Measurements from ENCODE around the gene ACP7.
"Not testable (repeated sequence)": the region's sequence is repeated elsewhere in the genome, so short reads cannot be mapped to it uniquely, and the experiment has no call there.

Gene ACP7

DNA sequence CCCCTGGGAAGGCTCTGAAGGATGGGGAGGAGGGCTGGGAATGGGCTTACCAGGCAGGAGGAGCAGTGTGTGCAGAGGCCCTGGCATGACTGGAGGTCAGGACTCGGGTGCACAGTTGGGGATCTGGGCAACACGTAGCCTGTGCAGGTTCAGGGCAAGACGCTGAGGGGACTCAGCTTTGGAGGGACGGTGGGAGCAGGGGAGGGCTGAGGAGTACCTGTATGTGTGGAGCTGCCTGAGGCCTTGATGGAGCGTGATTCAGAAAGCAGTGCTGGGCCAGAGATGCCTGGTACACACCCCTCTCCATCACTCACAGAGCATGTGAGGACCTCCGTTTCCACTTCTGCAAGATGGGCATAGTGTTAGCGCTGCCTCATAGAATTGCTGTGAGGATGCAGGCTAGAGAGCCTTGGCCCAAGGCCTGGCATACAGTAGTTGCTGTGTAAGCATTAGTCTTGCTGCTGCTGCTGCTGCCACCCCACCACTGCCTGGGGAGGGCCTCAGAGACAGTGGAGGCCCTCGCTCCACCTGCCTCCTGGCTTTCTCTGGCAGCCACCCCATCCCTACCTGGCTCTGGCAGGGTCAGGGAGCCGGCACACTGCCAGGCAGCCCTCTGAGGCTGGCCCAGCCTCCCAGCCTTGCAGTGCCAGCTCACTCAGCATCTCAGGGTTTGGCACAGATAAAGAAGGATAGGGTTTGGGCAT is 43.8 kb downstream of the ACP7 start:
- intact Hi-C loops (cut with DNase I): no loop called here
- DNase-seq: peak in 1 of 10 donors; percentile 89

DNA sequence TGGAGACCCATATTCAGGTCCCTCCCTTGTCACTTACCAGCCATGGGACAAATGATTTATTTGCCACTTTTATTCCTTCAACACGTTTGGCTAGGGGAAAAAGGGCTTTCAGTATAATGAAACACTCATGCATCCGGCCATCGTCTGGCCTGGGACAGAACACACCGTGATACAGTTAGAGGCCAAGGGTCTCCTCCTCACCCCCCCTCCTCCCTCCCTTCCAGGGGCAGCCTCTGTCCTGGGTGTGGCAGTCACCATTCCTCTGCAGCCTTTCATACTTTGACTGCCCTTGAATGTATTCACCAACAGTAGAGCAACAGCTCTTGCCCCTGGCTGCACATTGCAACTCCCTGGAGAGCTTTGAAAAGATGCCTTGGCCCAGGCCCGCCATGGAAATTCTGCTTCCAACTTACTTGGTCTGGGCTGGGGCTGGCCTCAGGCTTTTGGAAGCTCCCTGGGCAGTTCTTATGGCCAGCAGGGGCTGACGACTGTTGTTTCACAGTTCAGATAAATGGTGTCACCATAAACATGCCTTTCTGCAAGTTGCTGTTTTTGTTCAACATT is 44.4 kb downstream of the ACP7 start:
- intact Hi-C loops (cut with DNase I): no loop called here
- DNase-seq: no peak

DNA sequence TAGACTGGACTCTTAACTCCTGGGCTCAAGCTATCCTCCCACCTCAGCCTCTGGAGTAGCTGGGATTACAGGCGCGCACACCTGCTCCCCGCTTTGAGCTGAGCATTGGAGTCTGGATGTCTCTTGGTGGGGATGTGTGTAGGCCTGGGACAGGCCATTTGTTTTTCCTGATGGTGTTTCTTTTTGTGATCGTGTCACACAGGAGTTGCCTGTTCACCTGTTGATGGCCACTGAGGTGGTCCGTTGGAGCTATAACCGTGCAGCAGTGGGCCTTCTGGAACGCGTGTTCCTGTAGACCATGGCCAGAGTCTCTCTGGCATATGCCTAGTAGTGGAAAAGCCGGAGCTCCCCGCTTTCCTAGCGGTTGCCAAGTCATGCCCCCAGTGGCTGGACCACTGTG is 44.9 kb downstream of the ACP7 start:
- DNase-seq: no peak
- intact Hi-C loops (cut with DNase I): no loop called here

DNA sequence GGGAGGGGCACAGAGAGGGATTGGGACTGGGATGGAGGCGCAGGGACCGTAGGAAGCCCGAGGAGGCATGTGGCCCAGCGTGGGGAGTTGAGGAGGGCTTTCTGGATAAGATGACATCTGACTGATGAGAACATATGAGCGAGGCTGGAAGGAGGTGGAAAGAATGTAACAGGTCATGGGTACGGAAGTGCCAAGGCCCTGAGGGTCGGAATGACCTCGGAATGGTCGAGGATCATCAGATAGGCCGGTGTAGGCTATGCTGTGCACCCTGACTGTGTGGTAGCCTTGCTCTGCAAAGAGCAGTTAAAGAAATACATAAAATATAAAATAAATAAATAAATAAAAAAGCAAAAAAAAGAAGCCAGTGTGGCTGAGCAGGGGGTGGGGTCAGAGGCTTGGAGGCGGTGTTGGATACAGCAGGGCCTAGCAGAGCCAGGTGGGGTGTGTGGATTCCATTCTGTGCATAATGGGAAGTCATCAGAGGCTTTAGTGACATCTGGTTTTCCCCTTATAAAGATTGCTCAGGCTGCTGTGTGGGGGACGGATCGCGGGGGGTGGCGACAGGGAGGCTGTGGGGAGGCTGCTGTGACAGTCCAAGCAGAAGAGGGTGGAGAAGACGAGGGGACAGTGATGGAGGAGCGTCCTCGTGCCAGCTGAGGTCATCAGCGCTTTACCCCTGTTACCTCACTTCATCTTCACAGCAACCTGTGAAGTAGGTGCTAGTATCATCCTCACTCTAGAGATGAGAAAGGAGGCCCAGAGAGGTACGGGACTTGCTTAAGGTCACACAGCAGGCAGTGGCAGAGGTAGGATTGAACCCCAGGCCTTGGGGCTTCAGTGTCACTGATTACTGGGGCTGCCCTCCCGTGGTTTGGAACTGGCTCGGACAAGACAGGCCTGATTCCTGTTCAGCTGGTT is 46.4 kb downstream of the ACP7 start:
- no peak for DNase-seq
- intact Hi-C loops (cut with DNase I): no loop called here

DNA sequence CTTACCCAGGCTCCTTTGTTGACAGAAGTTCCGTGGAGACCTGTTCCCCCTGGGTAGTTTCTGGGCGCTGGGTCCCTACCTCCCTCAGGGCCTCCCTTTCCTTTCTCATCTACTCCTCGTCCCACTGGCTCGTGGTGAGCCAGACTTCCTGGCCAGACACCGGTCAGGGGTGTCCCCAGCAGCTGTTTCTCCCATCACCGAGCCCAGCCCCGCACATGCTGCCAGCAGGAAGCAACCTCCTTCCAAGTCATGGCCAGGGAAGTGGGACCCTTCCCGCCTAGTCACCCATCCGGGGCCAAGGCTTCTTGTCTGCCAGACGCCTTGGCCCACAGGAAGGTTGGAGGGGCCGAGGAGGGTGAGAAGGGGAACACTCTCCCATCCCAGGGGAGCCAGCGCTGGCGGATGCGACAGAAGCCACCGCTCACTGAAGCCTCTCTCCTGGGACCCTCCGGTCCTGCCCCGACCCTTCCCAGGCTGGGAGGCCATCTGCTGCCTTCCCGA is 47.1 kb downstream of the ACP7 start:
- intact Hi-C loops (cut with DNase I): no loop called here
- DNase-seq: peak in 2 of 10 donors; percentile 20 to 80

DNA sequence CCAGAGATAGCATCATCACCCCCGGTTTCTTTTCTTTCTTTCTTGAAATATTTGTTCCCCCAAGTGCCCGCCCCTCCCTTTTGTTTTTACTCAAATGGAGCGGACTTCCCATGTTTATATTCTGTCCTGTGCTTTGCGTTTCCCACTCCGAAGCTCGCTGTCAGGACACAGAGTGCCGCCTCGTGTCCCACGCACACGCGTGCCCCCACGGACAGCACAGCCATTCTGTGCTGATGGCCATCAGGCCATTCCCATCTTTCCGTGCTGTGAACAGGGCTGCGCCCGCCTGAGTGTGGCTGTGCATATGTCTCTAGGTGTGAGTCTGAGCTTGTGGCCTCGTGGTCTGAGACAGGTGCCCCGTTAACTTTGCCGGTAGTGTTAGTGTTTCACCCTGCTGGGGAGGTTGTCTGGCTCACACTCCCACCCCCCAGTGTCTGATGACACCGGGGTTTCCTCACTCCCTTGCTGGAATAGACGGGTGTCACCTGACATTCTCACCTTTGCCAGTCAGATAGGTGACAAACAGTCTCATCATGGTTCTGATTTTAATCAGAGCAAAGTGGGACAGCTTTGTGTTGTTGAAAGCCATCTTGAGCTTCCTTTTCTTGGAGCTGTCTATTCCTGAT is 48.3 kb downstream of the ACP7 start:
- DNase-seq: no peak
- intact Hi-C loops (cut with DNase I): no loop called here

GRCh38 chr19:39133431-39134270 is 49.5 kb downstream of the ACP7 start:
- intact Hi-C loops (cut with DNase I): no loop called here
- peak in 2 of 10 donors; percentile 65 to 69 for DNase-seq

- intact Hi-C loops (cut with DNase I): no loop called here
- DNase-seq: no peak
These were observed 51.5 kb downstream of the ACP7 start for GRCh38 chr19:39135701-39136100.

GRCh38 chr19:39136225-39136940 is 52.2 kb downstream of the ACP7 start:
- intact Hi-C loops (cut with DNase I): no loop called here
- no peak for DNase-seq

DNA sequence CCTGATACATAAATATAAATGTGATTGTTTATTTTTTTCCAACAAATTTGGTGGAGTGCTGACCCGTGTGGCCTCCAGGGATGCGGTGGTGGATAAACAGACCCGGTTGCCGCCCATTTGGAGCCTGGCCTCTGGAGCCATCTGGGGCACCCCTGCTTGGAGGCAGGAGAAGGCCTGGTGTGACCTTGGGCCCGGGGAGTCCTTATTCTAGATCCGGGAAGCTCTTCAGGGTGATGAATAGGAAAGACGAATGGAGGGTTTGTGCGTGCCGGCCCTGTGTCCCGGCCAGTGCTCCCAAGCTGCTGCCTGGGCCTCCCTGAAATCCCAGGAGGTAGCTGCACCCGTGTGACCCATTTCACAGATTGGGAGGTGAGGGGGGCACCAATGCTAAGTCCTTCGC is 53.0 kb downstream of the ACP7 start:
- DNase-seq: peak in 1 of 10 donors; percentile 39
- intact Hi-C loops (cut with DNase I): no loop called here

DNA sequence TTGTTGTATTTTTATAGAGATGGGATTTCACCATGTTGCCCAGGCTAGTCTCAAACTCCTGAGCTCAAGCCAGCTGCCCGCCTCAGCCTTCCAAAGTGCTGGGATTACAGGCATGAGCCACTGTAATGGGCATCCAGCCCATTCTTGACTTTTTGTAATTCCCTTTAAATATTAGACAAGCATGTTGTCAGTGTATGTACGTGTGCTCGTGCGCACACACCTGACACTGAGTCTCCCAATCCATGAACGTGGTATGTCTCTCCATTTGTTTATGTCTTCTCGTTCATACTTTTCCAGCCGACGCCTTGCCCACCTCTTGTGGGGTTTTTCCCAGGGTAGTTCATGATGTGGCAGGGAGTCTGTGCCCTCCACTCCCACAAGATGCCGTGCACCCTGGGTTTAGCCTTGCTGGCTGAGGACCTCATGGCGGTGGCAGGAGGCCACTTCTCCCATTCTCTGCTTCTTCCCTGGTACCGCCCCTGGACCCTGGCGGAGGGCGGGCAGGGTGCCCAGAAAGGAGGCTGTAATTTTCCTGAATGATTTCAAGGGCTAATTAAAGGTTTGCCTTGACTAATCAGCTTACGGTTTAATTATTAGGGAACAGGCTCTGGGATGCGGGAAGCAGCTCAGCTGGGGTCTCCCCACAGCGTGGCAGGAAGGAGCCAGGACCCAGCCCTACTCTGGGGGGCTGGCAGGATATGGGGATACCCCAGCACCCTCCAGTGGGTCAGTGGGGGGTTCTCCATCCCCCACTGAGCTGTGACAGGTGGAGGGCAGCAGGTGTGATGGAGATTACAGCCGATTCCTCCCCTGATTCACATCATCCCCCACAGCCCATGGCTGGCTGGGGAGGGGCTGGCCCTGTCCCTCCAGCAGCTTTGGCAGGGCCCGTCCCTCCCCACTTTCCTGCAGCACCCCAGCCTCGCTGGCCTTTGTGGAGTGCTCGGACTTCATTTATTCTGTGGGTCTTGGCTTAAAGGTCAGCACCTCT is 54.3 kb downstream of the ACP7 start:
- peak in 2 of 10 donors; percentile 23 to 73 for DNase-seq
- intact Hi-C loops (cut with DNase I): no loop called here

DNA sequence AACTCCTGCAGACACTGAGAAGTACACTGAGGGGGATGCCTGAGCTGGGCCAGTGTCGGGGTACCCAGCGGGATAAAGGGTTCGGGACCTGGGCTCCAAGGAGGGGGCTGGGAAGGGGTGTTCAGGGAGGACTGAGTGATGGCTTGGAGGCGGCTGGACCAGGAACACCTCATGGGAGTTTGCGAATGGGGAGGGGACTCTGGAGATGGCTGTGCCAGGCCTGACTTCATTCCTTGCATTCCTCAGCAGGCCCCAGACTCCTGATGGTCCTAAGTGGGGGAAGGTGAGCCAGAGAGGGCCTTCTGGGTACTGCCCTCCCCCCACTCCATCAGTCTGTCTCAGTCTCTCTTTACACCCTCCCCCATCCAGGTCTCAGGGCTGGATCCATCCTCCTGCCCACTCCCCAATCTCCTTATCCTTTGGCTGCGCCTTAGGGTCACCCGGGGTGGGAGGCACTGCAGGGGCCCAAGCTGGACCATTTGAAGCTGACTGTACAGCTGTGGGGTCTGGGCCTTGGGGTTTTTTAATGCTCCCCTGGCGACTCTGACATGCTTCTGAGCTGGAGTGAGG is 55.2 kb downstream of the ACP7 start:
- DNase-seq: no peak
- intact Hi-C loops (cut with DNase I): no loop called here

GRCh38 chr19:39139971-39140453 is 55.8 kb downstream of the ACP7 start:
- intact Hi-C loops (cut with DNase I): no loop called here
- no peak for DNase-seq

DNA sequence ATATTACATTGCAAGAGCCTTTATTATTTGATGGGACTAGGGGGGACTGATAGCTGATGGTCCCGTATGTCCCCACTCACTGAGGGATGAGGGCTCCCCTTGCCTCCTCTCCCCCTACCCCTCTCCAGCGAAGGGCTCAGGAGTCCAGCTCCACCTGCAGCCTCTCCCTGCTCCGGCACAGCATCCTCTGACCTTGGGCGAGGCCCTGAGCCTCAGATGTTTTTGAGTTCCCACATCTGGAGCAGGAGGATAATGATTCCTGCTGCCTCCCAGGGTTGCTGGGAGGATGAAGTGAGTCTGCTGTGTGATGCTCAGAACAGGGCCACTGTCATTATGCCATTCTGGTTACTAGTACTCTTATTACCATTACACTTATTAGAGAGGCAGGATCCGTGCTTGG is 56.4 kb downstream of the ACP7 start:
- intact Hi-C loops (cut with DNase I): no loop called here
- no peak for DNase-seq

GRCh38 chr19:39141929-39142328 is 57.8 kb downstream of the ACP7 start:
- intact Hi-C loops (cut with DNase I): no loop called here
- peak in 1 of 10 donors; percentile 52 for DNase-seq

- intact Hi-C loops (cut with DNase I): no loop called here
- DNase-seq: peak in 1 of 10 donors; percentile 39
These were observed 58.5 kb downstream of the ACP7 start for GRCh38 chr19:39142630-39143029.

GRCh38 chr19:39143757-39144289 is 59.7 kb downstream of the ACP7 start:
- intact Hi-C loops (cut with DNase I); DNase-seq: not testable (repeated sequence)

Measured in posterior cingulate gyrus (tissue), 11 donors.